HG02981 (cell line): ENCODE results near the gene EMP1.

ENCODE experiments used
- ATAC-seq: cut with Tn5 transposase; IDR thresholded peaks from one replicate; pipeline ENCODE4 v1.9.1; 2021; ENCODE audit warnings: mild to moderate bottlenecking, moderate library complexity; ENCODE audit not compliant: unreplicated experiment

EMP1 gene

GRCh38 chr12:13171921-13172859 lies 24.3 kb upstream of the EMP1 start:
- no peak for ATAC-seq

GRCh38 chr12:13173012-13173932 lies 23.3 kb upstream of the EMP1 start:
- ATAC-seq: peak; percentile 96

GRCh38 chr12:13175499-13175898 lies 21.0 kb upstream of the EMP1 start:
- no peak for ATAC-seq

GRCh38 chr12:13176256-13176655 lies 20.3 kb upstream of the EMP1 start:
- no peak for ATAC-seq

GRCh38 chr12:13177373-13177772 lies 19.2 kb upstream of the EMP1 start:
- no peak for ATAC-seq

- ATAC-seq: no peak
Measured at GRCh38 chr12:13177906-13178305, 18.6 kb upstream of the EMP1 start.

- no peak for ATAC-seq
Measured at GRCh38 chr12:13178568-13179210, 17.8 kb upstream of the EMP1 start.

GRCh38 chr12:13179211-13180074 lies 17.1 kb upstream of the EMP1 start:
- ATAC-seq: peak; percentile 78

GRCh38 chr12:13181375-13182070 lies 15.0 kb upstream of the EMP1 start:
- ATAC-seq: no peak

GRCh38 chr12:13182881-13183280 lies 13.6 kb upstream of the EMP1 start:
- no peak for ATAC-seq

GRCh38 chr12:13183620-13184019 lies 12.9 kb upstream of the EMP1 start:
- ATAC-seq: no peak

GRCh38 chr12:13186302-13186701 lies 10.2 kb upstream of the EMP1 start:
- no peak for ATAC-seq

GRCh38 chr12:13187399-13187798 lies 9.1 kb upstream of the EMP1 start:
- ATAC-seq: no peak

- ATAC-seq: no peak
Measured at GRCh38 chr12:13189264-13189663, 7.3 kb upstream of the EMP1 start.

- ATAC-seq: no peak
Measured at GRCh38 chr12:13190275-13190674, 6.3 kb upstream of the EMP1 start.

- ATAC-seq: no peak
Measured at GRCh38 chr12:13192719-13193118, 3.8 kb upstream of the EMP1 start.

GRCh38 chr12:13193505-13194231 lies 2.9 kb upstream of the EMP1 start:
- ATAC-seq: no peak

- ATAC-seq: no peak
Measured at GRCh38 chr12:13194401-13195110, 2.0 kb upstream of the EMP1 start.
